NT2/D1 (cell line): ENCODE measurements around the gene CD48.

Experiments
- DNase-seq: peaks from one replicate; pipeline ENCODE4 v3.0.0-alpha.2; 2011; ENCODE audit warnings: low read depth, low spot score
- H3K27me3 ChIP-seq: 2 replicates; pipeline ENCODE4 v1.6.0; 2011; ENCODE audit warnings: mild to moderate bottlenecking; ENCODE audit not compliant: insufficient read length, insufficient read depth
- H3K36me3 ChIP-seq: 2 replicates; pipeline ENCODE4 v1.6.1; 2011; ENCODE audit warnings: mild to moderate bottlenecking, low read length, mixed read lengths; ENCODE audit not compliant: insufficient read depth, insufficient read length
- H3K4me1 ChIP-seq: 2 replicates; pipeline ENCODE4 v1.5.1; 2011; ENCODE audit not compliant: insufficient read depth, insufficient read length
- H3K4me3 ChIP-seq: 2 replicates; pipeline ENCODE4 v1.5.1; 2011; ENCODE audit warnings: low read depth; ENCODE audit not compliant: insufficient read length
- H3K9ac ChIP-seq: 2 replicates; pipeline ENCODE4 v1.6.0; 2011; ENCODE audit warnings: low read depth; ENCODE audit not compliant: insufficient read length
- H3K9me3 ChIP-seq: 2 replicates; pipeline ENCODE4 v1.5.1; 2011; ENCODE audit warnings: mild to moderate bottlenecking, low read length; ENCODE audit not compliant: insufficient read depth
- SUZ12 ChIP-seq: IDR thresholded peaks from 2 replicates; pipeline ENCODE4 v1.6.1; 2011; ENCODE audit not compliant: insufficient read length, insufficient read depth; ENCODE audit errors: extremely low read depth
- YY1 ChIP-seq: IDR thresholded peaks from 2 replicates; pipeline ENCODE4 v1.6.1; 2011; ENCODE audit not compliant: insufficient read length, insufficient read depth
- ZNF274 ChIP-seq: IDR thresholded peaks from 2 replicates; pipeline ENCODE4 v1.6.1; 2011; ENCODE audit warnings: mild to moderate bottlenecking, low read depth, low read length

Gene CD48

GRCh38 chr1:160727316-160727640 is 15.7 kb upstream of the CD48 start:
- no peaks in the 10 kb centered on the region for H3K9me3 ChIP-seq
- peak overlapping the region; percentile 23 for H3K9ac ChIP-seq
- no peaks in the 10 kb centered on the region for H3K27me3 ChIP-seq
- peaks cover 6% of the 10 kb centered on the region for H3K4me1 ChIP-seq
- no peak for DNase-seq
- H3K4me3 ChIP-seq = no peak overlapping the region
- TF ChIP-seq ZNF274 (no peak), YY1 (no peak), SUZ12 (no peak)
- no peaks in the 10 kb centered on the region for H3K36me3 ChIP-seq

- Histone ChIP-seq H3K27me3 (no peaks in the 10 kb centered on the region), H3K36me3 (no peaks in the 10 kb centered on the region), H3K9me3 (peaks cover 2% of the 10 kb centered on the region; the same call in 1 of the 2 replicates), H3K4me3 (no peak overlapping the region), H3K9ac (peak overlapping the region; percentile 23), H3K4me1 (peaks cover 6% of the 10 kb centered on the region)
- DNase-seq = peak; percentile 94
- TF ChIP-seq ZNF274 (no peak), SUZ12 (no peak), YY1 (peak; percentile 47)
These were observed 15.1 kb upstream of the CD48 start for GRCh38 chr1:160726498-160727315.

GRCh38 chr1:160726114-160726497 is 14.5 kb upstream of the CD48 start:
- H3K9me3 ChIP-seq = peaks cover 8% of the 10 kb centered on the region; the same call in 1 of the 2 replicates
- DNase-seq = no peak
- TF ChIP-seq SUZ12 (no peak), ZNF274 (no peak), YY1 (no peak)
- no peaks in the 10 kb centered on the region for H3K36me3 ChIP-seq
- peaks cover 6% of the 10 kb centered on the region for H3K4me1 ChIP-seq
- H3K27me3 ChIP-seq = no peaks in the 10 kb centered on the region
- no peak overlapping the region for H3K4me3 ChIP-seq
- no peak overlapping the region for H3K9ac ChIP-seq

GRCh38 chr1:160724465-160725242 is 13.0 kb upstream of the CD48 start:
- H3K9me3 ChIP-seq = peaks cover 18% of the 10 kb centered on the region
- no peaks in the 10 kb centered on the region for H3K36me3 ChIP-seq
- H3K9ac ChIP-seq = no peak overlapping the region
- DNase-seq = no peak
- H3K4me1 ChIP-seq = peaks cover 6% of the 10 kb centered on the region
- no peaks in the 10 kb centered on the region for H3K27me3 ChIP-seq
- H3K4me3 ChIP-seq = no peak overlapping the region
- no peak for TF ChIP-seq ZNF274
- no peak for TF ChIP-seq SUZ12
- no peak for TF ChIP-seq YY1

- H3K27me3 ChIP-seq = no peaks in the 10 kb centered on the region
- H3K36me3 ChIP-seq = no peaks in the 10 kb centered on the region
- H3K9ac ChIP-seq = no peak overlapping the region
- no peak overlapping the region for H3K4me3 ChIP-seq
- TF ChIP-seq YY1 = no peak
- TF ChIP-seq ZNF274 = no peak
- TF ChIP-seq SUZ12 = no peak
- no peak for DNase-seq
- H3K9me3 ChIP-seq = peaks cover 18% of the 10 kb centered on the region
- H3K4me1 ChIP-seq = peaks cover 6% of the 10 kb centered on the region
These were observed 11.7 kb upstream of the CD48 start for GRCh38 chr1:160723332-160723731.

- no peak for DNase-seq
- no peaks in the 10 kb centered on the region for H3K36me3 ChIP-seq
- H3K9me3 ChIP-seq = peaks cover 18% of the 10 kb centered on the region
- TF ChIP-seq YY1 = no peak
- no peak for TF ChIP-seq ZNF274
- TF ChIP-seq SUZ12 = no peak
- H3K9ac ChIP-seq = no peak overlapping the region
- peaks cover 6% of the 10 kb centered on the region for H3K4me1 ChIP-seq
- H3K27me3 ChIP-seq = no peaks in the 10 kb centered on the region
- H3K4me3 ChIP-seq = no peak overlapping the region
These were observed 11.1 kb upstream of the CD48 start for GRCh38 chr1:160722726-160723125.

GRCh38 chr1:160721473-160721872 is 9.9 kb upstream of the CD48 start:
- H3K36me3 ChIP-seq = no peaks in the 10 kb centered on the region
- no peak for DNase-seq
- TF ChIP-seq ZNF274 (no peak), YY1 (no peak), SUZ12 (no peak)
- H3K9ac ChIP-seq = no peak overlapping the region
- H3K4me3 ChIP-seq = no peak overlapping the region
- H3K27me3 ChIP-seq = no peaks in the 10 kb centered on the region
- H3K4me1 ChIP-seq = peaks cover 6% of the 10 kb centered on the region
- H3K9me3 ChIP-seq = peaks cover 18% of the 10 kb centered on the region
